Activated CD8-positive, alpha-beta T cell treated with anti-CD3 and anti-CD28 coated beads for 36 hours (primary cell): ENCODE measurements around the gene EPAS1. TPM values are rescaled to one million over a fixed set of nuclear protein-coding genes. Genes with fewer than 3 reads are reported as not detected.
A peak's percentile ranks its signal among the peaks of the same experiment; 100 is the strongest.

Source experiments
- ATAC-seq: fragments of 200-7000 bp; cut with Tn5 transposase; one replicate; pipeline ENCODE4 v1.10.0; 2021; ENCODE audit warnings: mild to moderate bottlenecking, moderate library complexity
- CTCF ChIA-PET: fragments of 350-600 bp; sonication (Branson Sonifier 250); formaldehyde crosslinking; loops from one replicate; lab custom pipeline; 2021; ENCODE audit warnings: antibody characterized with exemption; lab: Charles Lee
- POLR2A ChIA-PET: fragments of 350-600 bp; sonication (Branson Sonifier 250); formaldehyde crosslinking; loops from one replicate; lab custom pipeline; 2021; ENCODE audit warnings: antibody characterized with exemption; lab: Charles Lee
- DNase-seq: peaks from one replicate; pipeline ENCODE4 v3.0.0-alpha.2; 2020
- H3K27ac Mint-ChIP-seq: one replicate; pipeline ENCODE4 v1.8.0; 2021; ENCODE audit warnings: mild to moderate bottlenecking, mixed read lengths
- H3K27me3 Mint-ChIP-seq: one replicate; pipeline ENCODE4 v1.8.0; 2021; ENCODE audit warnings: mixed read lengths
- H3K36me3 Mint-ChIP-seq: one replicate; pipeline ENCODE4 v1.8.0; 2021; ENCODE audit warnings: low read depth, mixed read lengths
- H3K4me1 Mint-ChIP-seq: one replicate; pipeline ENCODE4 v1.8.0; 2021; ENCODE audit warnings: low read depth, mixed read lengths
- H3K4me3 Mint-ChIP-seq: one replicate; pipeline ENCODE4 v1.8.0; 2021; ENCODE audit warnings: mild to moderate bottlenecking, moderate library complexity, mixed read lengths
- H3K9me3 Mint-ChIP-seq: one replicate; pipeline ENCODE4 v1.8.0; 2021; ENCODE audit warnings: mixed read lengths
- intact Hi-C: fragments of 100-400 bp; cut with micrococcal nuclease; formaldehyde crosslinking; loops from one replicate; pipeline ENCODE4 v1.10.0; 2022
- total RNA-seq, 2 experiments: library from RNA; stranded (reverse); gene quantifications; one replicate each; pipeline ENCODE4 v1.2.3, GENCODE V29; 2021
- TF ChIP-seq, protein P1 (sequence below): fragments of 200-600 bp; IDR thresholded peaks from one replicate; pipeline ENCODE4 v1.8.0; 2022; ENCODE audit warnings: antibody characterized with exemption, mild to moderate bottlenecking

The EPAS1 gene
- total RNA-seq, 2 experiments from 2014 or later = 8.3 to 12.2 TPM

DNA sequence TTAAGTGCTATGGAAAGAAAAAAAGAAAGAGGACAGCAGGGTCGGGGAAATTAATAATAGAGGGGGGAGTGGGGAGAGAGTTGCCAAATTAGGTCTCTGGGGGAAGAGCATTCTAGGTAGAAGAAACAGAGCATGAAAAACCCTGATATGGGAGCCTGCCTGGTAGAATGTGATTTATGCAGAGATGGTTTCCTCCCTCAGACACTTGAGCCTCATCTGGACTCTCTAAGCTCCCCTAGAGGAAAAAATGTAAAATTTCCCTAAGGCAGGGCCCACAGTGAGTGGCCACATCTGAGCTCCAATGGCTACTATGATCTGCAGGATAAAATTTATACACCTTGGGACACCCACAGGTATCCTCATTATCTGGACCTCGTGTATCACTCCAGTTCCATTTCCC lies 20.6 kb upstream of the EPAS1 start:
- ChIA-PET CTCF (interaction anchor here (1.3 kb wide), 2 partner anchors 8 to 214 kb away, joined by 3 to 4 read pairs; no protein-coding TSS in a partner anchor), POLR2A (interaction anchor here (1.4 kb wide), 1 partner anchor 145 kb away, joined by 3 read pairs; no protein-coding TSS in a partner anchor)
- Mint-ChIP-seq H3K4me1 (peaks cover 11% of the 10 kb centered on the region), H3K9me3 (no peaks in the 10 kb centered on the region), H3K36me3 (no peaks in the 10 kb centered on the region), H3K27ac (peak overlapping the region; percentile 36), H3K4me3 (no peak overlapping the region), H3K27me3 (peaks cover 8% of the 10 kb centered on the region)
- ATAC-seq = no peak
- TF ChIP-seq, protein P1, sequence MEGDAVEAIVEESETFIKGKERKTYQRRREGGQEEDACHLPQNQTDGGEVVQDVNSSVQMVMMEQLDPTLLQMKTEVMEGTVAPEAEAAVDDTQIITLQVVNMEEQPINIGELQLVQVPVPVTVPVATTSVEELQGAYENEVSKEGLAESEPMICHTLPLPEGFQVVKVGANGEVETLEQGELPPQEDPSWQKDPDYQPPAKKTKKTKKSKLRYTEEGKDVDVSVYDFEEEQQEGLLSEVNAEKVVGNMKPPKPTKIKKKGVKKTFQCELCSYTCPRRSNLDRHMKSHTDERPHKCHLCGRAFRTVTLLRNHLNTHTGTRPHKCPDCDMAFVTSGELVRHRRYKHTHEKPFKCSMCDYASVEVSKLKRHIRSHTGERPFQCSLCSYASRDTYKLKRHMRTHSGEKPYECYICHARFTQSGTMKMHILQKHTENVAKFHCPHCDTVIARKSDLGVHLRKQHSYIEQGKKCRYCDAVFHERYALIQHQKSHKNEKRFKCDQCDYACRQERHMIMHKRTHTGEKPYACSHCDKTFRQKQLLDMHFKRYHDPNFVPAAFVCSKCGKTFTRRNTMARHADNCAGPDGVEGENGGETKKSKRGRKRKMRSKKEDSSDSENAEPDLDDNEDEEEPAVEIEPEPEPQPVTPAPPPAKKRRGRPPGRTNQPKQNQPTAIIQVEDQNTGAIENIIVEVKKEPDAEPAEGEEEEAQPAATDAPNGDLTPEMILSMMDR = no peak
- intact Hi-C loops = no loop called here
- no peak for DNase-seq

DNA sequence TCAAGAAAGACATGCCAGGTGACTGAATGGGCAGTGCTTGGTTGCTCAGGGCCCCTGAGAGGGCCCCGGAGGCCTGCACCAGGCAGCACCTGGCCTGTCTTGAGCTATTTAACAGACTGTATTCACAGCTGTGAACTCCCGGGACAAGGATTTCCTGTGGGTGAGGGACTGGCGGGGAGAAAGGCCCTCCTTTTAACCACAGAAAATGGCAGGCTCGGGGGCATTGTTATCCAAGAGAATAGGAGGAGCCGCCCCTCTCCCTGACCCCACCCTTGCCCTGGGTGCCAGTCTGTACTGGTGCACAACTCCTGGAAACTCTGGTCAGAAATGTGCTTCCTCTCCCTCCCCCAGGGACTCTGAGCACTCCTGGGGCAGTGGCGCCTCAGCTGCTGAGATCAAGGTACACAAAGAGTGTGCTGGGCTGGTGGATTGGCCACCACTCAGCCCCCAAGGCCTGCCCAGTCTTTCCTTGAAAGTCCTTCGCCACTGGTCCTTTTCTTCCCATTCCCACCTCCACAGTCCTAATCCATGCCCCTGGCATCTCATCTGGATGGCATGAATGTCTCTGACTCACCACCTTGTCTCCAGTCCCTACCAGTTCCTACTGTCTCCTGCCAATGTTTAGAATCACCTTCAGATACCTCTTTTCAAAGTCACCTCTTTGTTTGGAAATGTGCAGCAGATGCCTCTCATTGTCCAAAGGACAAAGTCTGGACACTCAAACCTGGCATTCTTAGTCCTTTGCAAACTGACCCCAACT lies 19.6 kb upstream of the EPAS1 start:
- TF ChIP-seq, protein P1 = no peak
- Mint-ChIP-seq H3K27me3 (peaks cover 10% of the 10 kb centered on the region), H3K9me3 (no peaks in the 10 kb centered on the region), H3K4me1 (peaks cover 11% of the 10 kb centered on the region), H3K36me3 (no peaks in the 10 kb centered on the region), H3K4me3 (no peak overlapping the region), H3K27ac (no peak overlapping the region)
- POLR2A ChIA-PET = no interaction called here
- CTCF ChIA-PET = no interaction called here
- intact Hi-C loops = no loop called here
- DNase-seq (no peak), ATAC-seq (no peak)

DNA sequence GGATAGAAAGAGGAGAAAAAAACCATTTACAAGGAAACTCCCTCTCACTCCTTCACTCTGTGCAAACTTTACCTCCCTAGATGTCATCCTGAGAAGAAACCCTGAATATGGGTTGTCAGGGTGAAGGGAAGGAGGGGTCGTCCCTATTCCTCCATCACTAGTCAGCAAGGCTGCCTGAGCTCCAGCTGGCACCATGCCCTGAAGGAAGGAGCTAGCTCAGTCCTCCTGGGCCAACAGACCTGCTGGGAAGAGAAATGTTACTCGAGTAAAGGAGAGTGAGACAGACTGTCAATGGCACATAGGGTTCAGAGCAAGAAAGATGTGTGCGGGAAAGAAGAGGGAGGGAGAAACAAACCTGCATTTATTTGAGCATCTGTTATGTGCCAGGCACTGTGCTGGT lies 18.3 kb upstream of the EPAS1 start:
- intact Hi-C loops = no loop called here
- H3K36me3 Mint-ChIP-seq = no peaks in the 10 kb centered on the region
- H3K27ac Mint-ChIP-seq = no peak overlapping the region
- DNase-seq (no peak), ATAC-seq (no peak)
- peaks cover 11% of the 10 kb centered on the region for H3K4me1 Mint-ChIP-seq
- TF ChIP-seq, protein P1 = no peak
- no peak overlapping the region for H3K4me3 Mint-ChIP-seq
- CTCF ChIA-PET = interaction anchor here (1.1 to 1.7 kb wide), 2 partner anchors 16 to 81 kb away, joined by 3 to 5 read pairs; no protein-coding TSS in a partner anchor
- POLR2A ChIA-PET = interaction anchor here (1.1 kb wide), 1 partner anchor 9 kb away, joined by 3 read pairs; no protein-coding TSS in a partner anchor
- H3K27me3 Mint-ChIP-seq = peaks cover 10% of the 10 kb centered on the region
- no peaks in the 10 kb centered on the region for H3K9me3 Mint-ChIP-seq

DNA sequence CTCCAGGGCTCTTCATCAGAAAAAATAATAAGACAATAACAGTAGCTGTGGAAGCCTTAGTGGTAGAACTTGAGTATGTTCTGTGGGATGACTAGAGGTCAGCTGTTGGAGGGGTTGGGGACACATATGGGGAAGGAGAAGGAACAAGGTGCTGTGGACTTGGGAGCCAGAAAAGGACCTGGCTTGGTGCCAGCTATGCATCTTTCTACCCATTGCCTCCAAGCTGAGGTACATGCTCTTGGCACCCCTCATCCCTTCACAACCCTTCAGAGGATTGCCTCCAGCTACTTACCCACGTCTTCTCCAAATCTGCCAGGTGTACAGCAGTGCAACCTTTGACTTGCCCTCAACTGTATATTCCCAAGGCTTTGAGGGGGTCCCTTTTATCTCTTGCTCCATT lies 15.3 kb upstream of the EPAS1 start:
- H3K4me1 Mint-ChIP-seq = peaks cover 1% of the 10 kb centered on the region
- no peak overlapping the region for H3K27ac Mint-ChIP-seq
- H3K36me3 Mint-ChIP-seq = no peaks in the 10 kb centered on the region
- no peak overlapping the region for H3K4me3 Mint-ChIP-seq
- DNase-seq (no peak), ATAC-seq (no peak)
- peaks cover 9% of the 10 kb centered on the region for H3K27me3 Mint-ChIP-seq
- intact Hi-C loops = no loop called here
- CTCF ChIA-PET = interaction anchor here (1.1 kb wide), 1 partner anchor 187 kb away, joined by 3 read pairs; no protein-coding TSS in a partner anchor
- TF ChIP-seq, protein P1 = no peak
- POLR2A ChIA-PET = no interaction called here
- H3K9me3 Mint-ChIP-seq = no peaks in the 10 kb centered on the region

DNA sequence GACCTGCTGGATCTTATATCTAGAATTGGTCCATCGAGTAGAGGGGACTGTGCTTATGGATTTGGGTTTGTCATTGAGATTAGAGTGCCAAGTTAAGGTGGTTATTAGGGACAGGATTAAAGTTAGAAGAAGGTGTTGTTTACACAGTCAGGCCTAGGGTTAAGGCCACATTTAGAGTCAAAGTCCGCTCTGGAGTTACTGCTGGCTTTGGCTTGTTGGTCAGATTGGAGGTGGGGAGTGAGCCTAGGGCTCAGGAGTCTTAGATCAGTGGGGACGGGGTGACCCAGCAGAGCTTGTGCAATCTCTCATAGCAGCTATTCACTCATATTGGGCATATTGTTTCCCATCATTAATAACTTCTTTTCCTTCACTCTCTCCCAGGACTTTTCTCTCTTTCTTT lies 13.5 kb upstream of the EPAS1 start:
- Mint-ChIP-seq H3K4me3 (no peak overlapping the region), H3K27ac (no peak overlapping the region), H3K9me3 (no peaks in the 10 kb centered on the region), H3K4me1 (no peaks in the 10 kb centered on the region), H3K36me3 (no peaks in the 10 kb centered on the region), H3K27me3 (peaks cover 1% of the 10 kb centered on the region)
- intact Hi-C loops = no loop called here
- ChIA-PET CTCF (interaction anchor here (0.6 kb wide), 1 partner anchor 25 kb away, joined by 3 read pairs; no protein-coding TSS in a partner anchor), POLR2A (interaction anchor here (0.7 kb wide), 1 partner anchor 325 kb away, joined by 3 read pairs; no protein-coding TSS in a partner anchor)
- DNase-seq = no peak
- TF ChIP-seq, protein P1 = no peak
- no peak for ATAC-seq
